ENCODE data around the gene NIT2.
A peak's percentile ranks its signal among the peaks of the same experiment; 100 is the strongest.
"Not testable (repeated sequence)": the region's sequence is repeated elsewhere in the genome, so short reads cannot be mapped to it uniquely, and the experiment has no call there.

The NIT2 gene

GRCh38 chr3:100334488-100335351 lies at the start of gene NIT2:
TSS of gene NIT2 (plus strand) at chr3:100334757. CDS start at chr3:100334792, 35 bp downstream.
- DNase-seq (ENCODE audit: low spot score), result peak; percentile 89

GRCh38 chr3:100288288-100288894 lies 46.2 kb upstream of the NIT2 start:
- no peak for DNase-seq (ENCODE audit: low spot score)

GRCh38 chr3:100289339-100289738 lies 45.2 kb upstream of the NIT2 start:
- DNase-seq (ENCODE audit: low spot score), result no peak

- DNase-seq (ENCODE audit: low spot score), result no peak
These were observed 39.5 kb upstream of the NIT2 start for GRCh38 chr3:100295089-100295488.

- peak; percentile 44 for DNase-seq (ENCODE audit: low spot score)
These were observed 36.8 kb upstream of the NIT2 start for GRCh38 chr3:100297784-100298183.

- DNase-seq (ENCODE audit: low spot score), result no peak
These were observed 35.5 kb upstream of the NIT2 start for GRCh38 chr3:100299016-100299415.

GRCh38 chr3:100306695-100307094 lies 27.9 kb upstream of the NIT2 start:
- DNase-seq (ENCODE audit: low spot score), result no peak

- DNase-seq (ENCODE audit: low spot score), result no peak
These were observed 24.1 kb upstream of the NIT2 start for GRCh38 chr3:100310355-100310965.

- no peak for DNase-seq (ENCODE audit: low spot score)
These were observed 23.5 kb upstream of the NIT2 start for GRCh38 chr3:100311011-100311410.

GRCh38 chr3:100316641-100317069 lies 17.9 kb upstream of the NIT2 start:
- peak; percentile 76 for DNase-seq (ENCODE audit: low spot score)

GRCh38 chr3:100317912-100318311 lies 16.6 kb upstream of the NIT2 start:
- no peak for DNase-seq (ENCODE audit: low spot score)

GRCh38 chr3:100319951-100320350 lies 14.6 kb upstream of the NIT2 start:
- DNase-seq (ENCODE audit: low spot score), result no peak

GRCh38 chr3:100324044-100324443 lies 10.5 kb upstream of the NIT2 start:
- DNase-seq (ENCODE audit: low spot score), result no peak

GRCh38 chr3:100325827-100326226 lies 8.7 kb upstream of the NIT2 start:
- no peak for DNase-seq (ENCODE audit: low spot score)

- DNase-seq (ENCODE audit: low spot score), result not testable (repeated sequence)
These were observed 7.2 kb upstream of the NIT2 start for GRCh38 chr3:100327377-100327776.

- DNase-seq (ENCODE audit: low spot score), result no peak
These were observed 4.6 kb upstream of the NIT2 start for GRCh38 chr3:100329800-100330489.

- DNase-seq (ENCODE audit: low spot score), result no peak
These were observed 3.9 kb upstream of the NIT2 start for GRCh38 chr3:100330651-100331050.

GRCh38 chr3:100331660-100332059 lies 2.9 kb upstream of the NIT2 start:
- no peak for DNase-seq (ENCODE audit: low spot score)

- no peak for DNase-seq (ENCODE audit: low spot score)
These were observed 1.5 kb upstream of the NIT2 start for GRCh38 chr3:100333051-100333450.

- DNase-seq (ENCODE audit: low spot score), result no peak
These were observed 528 bp upstream of the NIT2 start for GRCh38 chr3:100333970-100334487.

GRCh38 chr3:100335434-100335833 lies 877 bp downstream of the NIT2 start:
- peak; percentile 74 for DNase-seq (ENCODE audit: low spot score)

- DNase-seq (ENCODE audit: low spot score), result not testable (repeated sequence)
These were observed 1.7 kb downstream of the NIT2 start for GRCh38 chr3:100336229-100336628.
